IMR-90 (cell line): ENCODE results near the gene JAGN1.
A peak's percentile ranks its signal among the peaks of the same experiment; 100 is the strongest.

Experiments
- BHLHE40 ChIP-seq: fragments of 150-350 bp; IDR thresholded peaks from 2 replicates; pipeline ENCODE4 v1.6.1; 2016; ENCODE audit warnings: mild to moderate bottlenecking, low read depth, low read length
- CEBPB ChIP-seq: IDR thresholded peaks from 2 replicates; pipeline ENCODE4 v1.6.1; 2012; ENCODE audit warnings: low read depth, low read length, improper control_type of control experiment
- CTCF ChIP-seq: conservative IDR thresholded peaks from 2 replicates; pipeline ENCODE4 v1.5.1; 2012; ENCODE audit warnings: mild to moderate bottlenecking, low read depth, low read length, improper control_type of control experiment
- ELK1 ChIP-seq: fragments of 150-350 bp; IDR thresholded peaks from 2 replicates; pipeline ENCODE4 v1.6.1; 2016; ENCODE audit warnings: low read depth, mild to moderate bottlenecking, low read length, moderate library complexity, borderline replicate concordance
- FOS ChIP-seq: fragments of 150-350 bp; IDR thresholded peaks from 2 replicates; pipeline ENCODE4 v1.6.1; 2016; ENCODE audit warnings: low read depth, low read length
- MAFK ChIP-seq: IDR thresholded peaks from 2 replicates; pipeline ENCODE4 v1.6.1; 2012; ENCODE audit warnings: low read depth, low read length, improper control_type of control experiment
- MXI1 ChIP-seq: IDR thresholded peaks from 2 replicates; pipeline ENCODE4 v1.6.1; 2012; ENCODE audit warnings: low read depth, mild to moderate bottlenecking, low read length, moderate library complexity, borderline replicate concordance
- NFE2L2 ChIP-seq: fragments of 150-350 bp; IDR thresholded peaks from 2 replicates; pipeline ENCODE4 v1.6.1; 2016; ENCODE audit warnings: low read depth, mild to moderate bottlenecking, low read length
- POLR2A ChIP-seq: IDR thresholded peaks from 2 replicates; pipeline ENCODE4 v1.6.1; 2012; ENCODE audit warnings: mild to moderate bottlenecking, low read depth, low read length
- RAD21 ChIP-seq: IDR thresholded peaks from 2 replicates; pipeline ENCODE4 v1.6.1; 2012; ENCODE audit warnings: low read length, improper control_type of control experiment
- RFX5 ChIP-seq: IDR thresholded peaks from 2 replicates; pipeline ENCODE4 v1.8.0; 2012; ENCODE audit warnings: low read depth, mild to moderate bottlenecking, low read length, moderate library complexity
- SMC3 ChIP-seq: fragments of 150-350 bp; IDR thresholded peaks from 2 replicates; pipeline ENCODE4 v1.6.1; 2016; ENCODE audit warnings: low read depth, mild to moderate bottlenecking, antibody characterized with exemption, low read length, moderate library complexity
- USF2 ChIP-seq: fragments of 150-350 bp; IDR thresholded peaks from 2 replicates; pipeline ENCODE4 v1.6.1; 2017; ENCODE audit warnings: mild to moderate bottlenecking, antibody characterized with exemption, low read length, low read depth

- peak; percentile 20; the same call in 1 of the 2 replicates for TF ChIP-seq CTCF
- TF ChIP-seq RFX5, result no peak
- TF ChIP-seq POLR2A, result no peak
- no peak for TF ChIP-seq BHLHE40
- no peak for TF ChIP-seq CEBPB
- TF ChIP-seq MAFK, result no peak
- no peak for TF ChIP-seq USF2
- no peak for TF ChIP-seq MXI1
- no peak for TF ChIP-seq RAD21
- TF ChIP-seq FOS, result no peak
- TF ChIP-seq NFE2L2, result no peak
- 0 out of 2 replicates have a peak, but pooled peaks have one; percentile 7 for TF ChIP-seq SMC3
- TF ChIP-seq ELK1, result no peak
These were observed 27.9 kb upstream of the JAGN1 start for GRCh38 chr3:9862391-9863057.
